Liver (tissue), 9 donors: ENCODE results near the gene PTPN18. TPM values are rescaled to one million over a fixed set of nuclear protein-coding genes. Genes with fewer than 3 reads are reported as not detected.

Experiments used
- DNase-seq: peaks from one replicate; pipeline ENCODE4 v3.0.0-alpha.2; 2017; ENCODE audit warnings: low spot score
- H3K27ac ChIP-seq, 2 donors: one replicate each; pipeline ENCODE4 v1.7.0; 2013; ENCODE audit warnings: inconsistent platforms in 2 of 2, low read length in 2 of 2, control low read depth in 1 of 2, low read depth in 1 of 2, mild to moderate bottlenecking in 1 of 2
- H3K27me3 ChIP-seq, 4 donors: one replicate each; pipeline versions ENCODE4 v1.6.1 to v1.7.0; 2013; ENCODE audit warnings: low read length in 3 of 4, inconsistent platforms in 1 of 4, mild to moderate bottlenecking in 1 of 4, moderate library complexity in 1 of 4; ENCODE audit not compliant: control insufficient read depth in 4 of 4, insufficient read depth in 4 of 4
- H3K36me3 ChIP-seq, 4 donors: one replicate each; pipeline versions ENCODE4 v1.6.1 to v1.7.0; 2013; ENCODE audit warnings: low read length in 3 of 4, mild to moderate bottlenecking in 3 of 4, low read depth in 1 of 4, moderate library complexity in 1 of 4; ENCODE audit not compliant: control insufficient read depth in 4 of 4, insufficient read depth in 3 of 4
- H3K4me1 ChIP-seq, 4 donors: one replicate each; pipeline versions ENCODE4 v1.6.1 to v1.7.0; 2013; ENCODE audit warnings: low read length in 3 of 4, mild to moderate bottlenecking in 3 of 4, moderate library complexity in 1 of 4; ENCODE audit not compliant: control insufficient read depth in 4 of 4, insufficient read depth in 4 of 4
- H3K4me3 ChIP-seq, 3 donors: one replicate each; pipeline versions ENCODE4 v1.6.1 to v1.7.0; 2013; ENCODE audit warnings: low read length in 3 of 3, control low read depth in 1 of 3, low read depth in 1 of 3, mild to moderate bottlenecking in 1 of 3
- H3K9ac ChIP-seq, 2 donors: one replicate each; pipeline ENCODE4 v1.7.0; 2013; ENCODE audit warnings: low read length in 2 of 2, mild to moderate bottlenecking in 2 of 2, moderate library complexity in 2 of 2, control low read depth in 1 of 2, low read depth in 1 of 2
- H3K9me3 ChIP-seq, 4 donors: one replicate each; pipeline versions ENCODE4 v1.6.1 to v1.7.0; 2013; ENCODE audit warnings: low read length in 3 of 4; ENCODE audit not compliant: control insufficient read depth in 4 of 4
- EGR1 ChIP-seq, 2 donors: IDR thresholded peaks; 2 replicates each; pipeline ENCODE4 v1.6.1; 2016 to 2018; ENCODE audit warnings: antibody characterized with exemption in 2 of 2, low read depth in 2 of 2
- FOXA1 ChIP-seq: IDR thresholded peaks from 2 replicates; pipeline ENCODE4 v1.6.1; 2016; ENCODE audit warnings: antibody characterized with exemption
- FOXA2 ChIP-seq: IDR thresholded peaks from 2 replicates; pipeline ENCODE4 v1.6.1; 2016; ENCODE audit warnings: antibody characterized with exemption
- GABPA ChIP-seq, 2 donors: IDR thresholded peaks in 1 of 2; conservative IDR thresholded peaks in 1 of 2; 2 replicates each; pipeline ENCODE4 v1.6.1; 2016; ENCODE audit warnings: antibody characterized with exemption in 2 of 2, mild to moderate bottlenecking in 1 of 2, moderate library complexity in 1 of 2
- JUND ChIP-seq, 2 donors: IDR thresholded peaks; 2 replicates each; pipeline ENCODE4 v1.6.1; 2016; ENCODE audit warnings: antibody characterized with exemption in 2 of 2
- MAX ChIP-seq: IDR thresholded peaks from 2 replicates; pipeline ENCODE4 v1.6.1; 2016; ENCODE audit warnings: antibody characterized with exemption
- NR2F2 ChIP-seq: IDR thresholded peaks from 2 replicates; pipeline ENCODE4 v1.6.1; 2016; ENCODE audit warnings: antibody characterized with exemption
- RAD21 ChIP-seq, 2 donors: IDR thresholded peaks; 2 replicates each; pipeline ENCODE4 v1.6.1; 2016; ENCODE audit warnings: antibody characterized with exemption in 2 of 2, mild to moderate bottlenecking in 2 of 2
- RXRA ChIP-seq, 2 donors: IDR thresholded peaks; 2 replicates each; pipeline ENCODE4 v1.6.1; 2017 to 2018; ENCODE audit warnings: antibody characterized with exemption in 2 of 2, mild to moderate bottlenecking in 1 of 2
- YY1 ChIP-seq: IDR thresholded peaks from 2 replicates; pipeline ENCODE4 v1.6.1; 2016; ENCODE audit warnings: antibody characterized with exemption, mild to moderate bottlenecking
- ZBTB33 ChIP-seq: IDR thresholded peaks from 2 replicates; pipeline ENCODE4 v1.6.1; 2016; ENCODE audit warnings: antibody characterized with exemption
- WGBS: extraction: QIAGEN DNeasy Blood & Tissue Kit; methylation state at CpG from one replicate; pipeline ENCODE4 v1.1.7; 2013; 5-methylcytosine and 5-hydroxymethylcytosine counted together
- polyA plus RNA-seq, 2 donors: library from polyadenylated mRNA; stranded (reverse) in 1 of 2; unstranded in 1 of 2; fragments of 200-250 nt in 1 of 2; fragments of >200 nt in 1 of 2; fragmentation: Nextera tagmentation in 1 of 2; extraction: Ambion mirVana in 1 of 2; gene quantifications; one replicate each; pipeline versions ENCODE4 v1.2.1 to v1.2.3, GENCODE V29; 2013 to 2015
- total RNA-seq, 2 donors: library from RNA; depleted of rRNA; stranded (reverse); fragments of >200 nt; gene quantifications; one replicate each; pipeline ENCODE4 v1.2.3, GENCODE V29; 2014
- TF ChIP-seq, protein P1 (sequence below): IDR thresholded peaks from 2 replicates; pipeline ENCODE4 v1.6.1; 2016; ENCODE audit warnings: antibody characterized with exemption, mild to moderate bottlenecking
- TF ChIP-seq, protein P2 (sequence below): IDR thresholded peaks from 2 replicates; pipeline ENCODE4 v1.6.1; 2016; ENCODE audit warnings: antibody characterized with exemption
- TF ChIP-seq, protein P3 (sequence below): fragments of 150-350 bp; IDR thresholded peaks from 2 replicates; pipeline ENCODE4 v1.5.1; 2017; ENCODE audit warnings: improper control_type of control experiment, low read depth, low read length; ENCODE audit not compliant: missing input control
- donor health status: healthy.
- donor health status: healthy.
- donor health status: healthy.
- donor health status: healthy.
- donor health status: healthy.

The PTPN18 gene
- total and polyA plus RNA-seq, 4 donors = 14.0 to 28.6 (median 16.7) TPM

GRCh38 chr2:130345091-130345490 is 10.8 kb upstream of the PTPN18 start:
- no peak overlapping the region for H3K27ac ChIP-seq
- 98% methylated on average over 13 of the region's 13 CpGs for WGBS
- H3K4me3 ChIP-seq = no peak overlapping the region
- TF ChIP-seq YY1 = no peak
- TF ChIP-seq FOXA1 = no peak
- TF ChIP-seq, protein P1, sequence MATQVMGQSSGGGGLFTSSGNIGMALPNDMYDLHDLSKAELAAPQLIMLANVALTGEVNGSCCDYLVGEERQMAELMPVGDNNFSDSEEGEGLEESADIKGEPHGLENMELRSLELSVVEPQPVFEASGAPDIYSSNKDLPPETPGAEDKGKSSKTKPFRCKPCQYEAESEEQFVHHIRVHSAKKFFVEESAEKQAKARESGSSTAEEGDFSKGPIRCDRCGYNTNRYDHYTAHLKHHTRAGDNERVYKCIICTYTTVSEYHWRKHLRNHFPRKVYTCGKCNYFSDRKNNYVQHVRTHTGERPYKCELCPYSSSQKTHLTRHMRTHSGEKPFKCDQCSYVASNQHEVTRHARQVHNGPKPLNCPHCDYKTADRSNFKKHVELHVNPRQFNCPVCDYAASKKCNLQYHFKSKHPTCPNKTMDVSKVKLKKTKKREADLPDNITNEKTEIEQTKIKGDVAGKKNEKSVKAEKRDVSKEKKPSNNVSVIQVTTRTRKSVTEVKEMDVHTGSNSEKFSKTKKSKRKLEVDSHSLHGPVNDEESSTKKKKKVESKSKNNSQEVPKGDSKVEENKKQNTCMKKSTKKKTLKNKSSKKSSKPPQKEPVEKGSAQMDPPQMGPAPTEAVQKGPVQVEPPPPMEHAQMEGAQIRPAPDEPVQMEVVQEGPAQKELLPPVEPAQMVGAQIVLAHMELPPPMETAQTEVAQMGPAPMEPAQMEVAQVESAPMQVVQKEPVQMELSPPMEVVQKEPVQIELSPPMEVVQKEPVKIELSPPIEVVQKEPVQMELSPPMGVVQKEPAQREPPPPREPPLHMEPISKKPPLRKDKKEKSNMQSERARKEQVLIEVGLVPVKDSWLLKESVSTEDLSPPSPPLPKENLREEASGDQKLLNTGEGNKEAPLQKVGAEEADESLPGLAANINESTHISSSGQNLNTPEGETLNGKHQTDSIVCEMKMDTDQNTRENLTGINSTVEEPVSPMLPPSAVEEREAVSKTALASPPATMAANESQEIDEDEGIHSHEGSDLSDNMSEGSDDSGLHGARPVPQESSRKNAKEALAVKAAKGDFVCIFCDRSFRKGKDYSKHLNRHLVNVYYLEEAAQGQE = no peak
- no peak for TF ChIP-seq NR2F2
- TF ChIP-seq RAD21 (IDR thresholded peaks at IDR 0.05) = no peak
- no peak for TF ChIP-seq EGR1 (IDR thresholded peaks at IDR 0.05; ENCODE audit: low read depth in 2 of 2)
- H3K27me3 ChIP-seq = no peaks in the 10 kb centered on the region
- no peak for DNase-seq
- peaks cover 3 to 15% (median 11%) of the 10 kb centered on the region in 4 donors for H3K4me1 ChIP-seq
- no peak overlapping the region for H3K9ac ChIP-seq
- no peaks in the 10 kb centered on the region for H3K9me3 ChIP-seq
- peaks cover 12 to 41% (median 33%) of the 10 kb centered on the region in 4 donors for H3K36me3 ChIP-seq

DNA sequence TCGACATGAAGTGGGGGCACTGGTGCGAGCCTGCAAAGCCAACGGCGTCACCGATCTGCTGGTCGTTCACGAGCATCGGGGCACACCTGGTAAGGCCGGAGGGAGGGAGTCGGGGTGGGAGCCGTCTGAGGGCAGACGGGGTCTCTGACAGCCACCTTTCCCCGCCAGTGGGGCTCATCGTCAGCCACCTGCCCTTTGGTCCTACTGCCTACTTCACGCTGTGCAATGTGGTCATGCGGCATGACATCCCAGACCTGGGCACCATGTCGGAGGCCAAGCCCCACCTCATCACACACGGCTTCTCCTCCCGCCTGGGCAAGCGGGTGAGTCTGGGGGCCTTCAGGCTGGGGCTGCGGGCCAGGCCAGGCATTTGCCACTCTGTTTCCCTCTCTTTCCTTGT is 10.2 kb upstream of the PTPN18 start:
- H3K36me3 ChIP-seq = peaks cover 12 to 41% (median 33%) of the 10 kb centered on the region in 4 donors
- 96% methylated on average over 21 of the region's 21 CpGs for WGBS
- H3K27ac ChIP-seq = no peak overlapping the region
- H3K4me1 ChIP-seq = peaks cover 3 to 15% (median 11%) of the 10 kb centered on the region in 4 donors
- DNase-seq = no peak
- no peak overlapping the region for H3K9ac ChIP-seq
- no peaks in the 10 kb centered on the region for H3K27me3 ChIP-seq
- H3K4me3 ChIP-seq = no peak overlapping the region
- H3K9me3 ChIP-seq = no peaks in the 10 kb centered on the region
- TF ChIP-seq JUND (IDR thresholded peaks at IDR 0.05) = no peak
- TF ChIP-seq, protein P2, sequence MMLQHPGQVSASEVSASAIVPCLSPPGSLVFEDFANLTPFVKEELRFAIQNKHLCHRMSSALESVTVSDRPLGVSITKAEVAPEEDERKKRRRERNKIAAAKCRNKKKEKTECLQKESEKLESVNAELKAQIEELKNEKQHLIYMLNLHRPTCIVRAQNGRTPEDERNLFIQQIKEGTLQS = no peak
- TF ChIP-seq YY1 = no peak
- TF ChIP-seq, protein P3, sequence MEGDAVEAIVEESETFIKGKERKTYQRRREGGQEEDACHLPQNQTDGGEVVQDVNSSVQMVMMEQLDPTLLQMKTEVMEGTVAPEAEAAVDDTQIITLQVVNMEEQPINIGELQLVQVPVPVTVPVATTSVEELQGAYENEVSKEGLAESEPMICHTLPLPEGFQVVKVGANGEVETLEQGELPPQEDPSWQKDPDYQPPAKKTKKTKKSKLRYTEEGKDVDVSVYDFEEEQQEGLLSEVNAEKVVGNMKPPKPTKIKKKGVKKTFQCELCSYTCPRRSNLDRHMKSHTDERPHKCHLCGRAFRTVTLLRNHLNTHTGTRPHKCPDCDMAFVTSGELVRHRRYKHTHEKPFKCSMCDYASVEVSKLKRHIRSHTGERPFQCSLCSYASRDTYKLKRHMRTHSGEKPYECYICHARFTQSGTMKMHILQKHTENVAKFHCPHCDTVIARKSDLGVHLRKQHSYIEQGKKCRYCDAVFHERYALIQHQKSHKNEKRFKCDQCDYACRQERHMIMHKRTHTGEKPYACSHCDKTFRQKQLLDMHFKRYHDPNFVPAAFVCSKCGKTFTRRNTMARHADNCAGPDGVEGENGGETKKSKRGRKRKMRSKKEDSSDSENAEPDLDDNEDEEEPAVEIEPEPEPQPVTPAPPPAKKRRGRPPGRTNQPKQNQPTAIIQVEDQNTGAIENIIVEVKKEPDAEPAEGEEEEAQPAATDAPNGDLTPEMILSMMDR = no peak
- no peak for TF ChIP-seq RXRA (IDR thresholded peaks at IDR 0.05)
- TF ChIP-seq, protein P1 = no peak
- TF ChIP-seq MAX = no peak
- TF ChIP-seq GABPA (IDR thresholded peaks at IDR 0.05 in 1 of 2, conservative IDR thresholded peaks at IDR 0.05 in 1 of 2) = no peak
- TF ChIP-seq FOXA1 = no peak
- no peak for TF ChIP-seq FOXA2
- TF ChIP-seq ZBTB33 = no peak
- TF ChIP-seq EGR1 (IDR thresholded peaks at IDR 0.05; ENCODE audit: low read depth in 2 of 2) = no peak
